ENCODE measurements around the gene ADRA1B.

Gene ADRA1B

DNA sequence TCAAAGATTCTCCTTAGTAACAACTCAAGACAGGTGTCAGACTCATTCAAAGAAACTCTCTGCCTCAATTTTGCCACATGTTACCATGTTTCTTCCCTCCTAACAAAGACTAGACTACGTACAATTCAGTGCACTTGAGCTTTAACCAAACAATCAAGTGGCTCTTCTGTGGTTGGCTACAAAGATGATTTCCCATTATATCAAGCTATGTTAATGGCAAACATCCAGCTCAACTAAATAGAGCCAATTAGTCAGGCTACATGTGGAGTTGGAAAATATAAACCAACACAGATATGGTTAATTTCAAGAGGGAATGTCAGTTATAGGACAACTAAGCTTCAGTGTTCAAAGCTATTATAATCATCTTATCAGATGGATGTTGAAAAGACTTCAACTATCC lies 29.2 kb upstream of the ADRA1B start:
- no peak for DNase-seq (ENCODE audit: extremely low spot score)
- ChIA-PET POLR2A (interaction anchor here (2.0 kb wide), 1 partner anchor 8 kb away, joined by 5 read pairs; no protein-coding TSS in a partner anchor), CTCF (no interaction called here)
- no peak for TF ChIP-seq LEF1 (IDR thresholded peaks at IDR 0.05; ENCODE audit: borderline replicate concordance)
- TF ChIP-seq FOXA1 (IDR thresholded peaks at IDR 0.05), result no peak

DNA sequence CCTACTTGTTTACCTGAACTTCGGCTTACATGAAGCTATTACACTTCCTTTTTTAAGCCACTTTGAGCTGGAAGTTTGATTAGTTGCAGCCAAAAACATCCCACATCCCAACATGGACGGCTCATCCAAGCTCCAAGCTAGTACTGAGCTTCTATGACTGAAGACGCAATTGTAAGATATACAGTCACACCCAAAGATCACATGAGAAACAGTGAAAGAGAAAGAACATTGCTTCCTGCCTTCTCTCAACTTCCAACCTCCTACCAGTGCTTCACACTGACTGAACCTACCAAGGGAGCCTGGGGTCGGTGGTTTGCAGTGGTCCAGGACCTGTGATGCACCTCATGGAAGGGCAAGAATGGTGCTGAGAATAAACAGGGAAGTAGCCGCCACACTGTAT lies 27.4 kb upstream of the ADRA1B start:
- DNase-seq (ENCODE audit: extremely low spot score), result no peak
- ChIA-PET POLR2A (interaction anchor here (2.0 kb wide), 1 partner anchor 10 kb away, joined by 5 read pairs; no protein-coding TSS in a partner anchor), CTCF (interaction anchor here (1.2 kb wide), 1 partner anchor 11 kb away, joined by 3 read pairs; no protein-coding TSS in a partner anchor)
- TF ChIP-seq SP1 (IDR thresholded peaks at IDR 0.05), result no peak
- TF ChIP-seq HDGF (IDR thresholded peaks at IDR 0.05; ENCODE audit: borderline replicate concordance), result no peak
- TF ChIP-seq LEF1 (IDR thresholded peaks at IDR 0.05; ENCODE audit: borderline replicate concordance), result no peak
- TF ChIP-seq, protein P1, sequence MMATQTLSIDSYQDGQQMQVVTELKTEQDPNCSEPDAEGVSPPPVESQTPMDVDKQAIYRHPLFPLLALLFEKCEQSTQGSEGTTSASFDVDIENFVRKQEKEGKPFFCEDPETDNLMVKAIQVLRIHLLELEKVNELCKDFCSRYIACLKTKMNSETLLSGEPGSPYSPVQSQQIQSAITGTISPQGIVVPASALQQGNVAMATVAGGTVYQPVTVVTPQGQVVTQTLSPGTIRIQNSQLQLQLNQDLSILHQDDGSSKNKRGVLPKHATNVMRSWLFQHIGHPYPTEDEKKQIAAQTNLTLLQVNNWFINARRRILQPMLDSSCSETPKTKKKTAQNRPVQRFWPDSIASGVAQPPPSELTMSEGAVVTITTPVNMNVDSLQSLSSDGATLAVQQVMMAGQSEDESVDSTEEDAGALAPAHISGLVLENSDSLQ (IDR thresholded peaks at IDR 0.05), result no peak
- TF ChIP-seq ELF4 (IDR thresholded peaks at IDR 0.05), result no peak
- TF ChIP-seq SUZ12 (IDR thresholded peaks at IDR 0.05), result no peak
- no peak for TF ChIP-seq FOXA1 (IDR thresholded peaks at IDR 0.05)
- TF ChIP-seq L3MBTL2 (conservative IDR thresholded peaks at IDR 0.05), result no peak
- no peak for TF ChIP-seq TARDBP (IDR thresholded peaks at IDR 0.05)
- no peak for TF ChIP-seq NFRKB (IDR thresholded peaks at IDR 0.05)
- TF ChIP-seq FOXK2 (IDR thresholded peaks at IDR 0.05), result no peak
- no peak for TF ChIP-seq ZNF384 (IDR thresholded peaks at IDR 0.05)
- TF ChIP-seq ARNT (IDR thresholded peaks at IDR 0.05), result no peak
- no peak for TF ChIP-seq BHLHE40 (IDR thresholded peaks at IDR 0.05; ENCODE audit: borderline replicate concordance)
- no peak for TF ChIP-seq FOXM1 (IDR thresholded peaks at IDR 0.05; ENCODE audit: borderline replicate concordance)

DNA sequence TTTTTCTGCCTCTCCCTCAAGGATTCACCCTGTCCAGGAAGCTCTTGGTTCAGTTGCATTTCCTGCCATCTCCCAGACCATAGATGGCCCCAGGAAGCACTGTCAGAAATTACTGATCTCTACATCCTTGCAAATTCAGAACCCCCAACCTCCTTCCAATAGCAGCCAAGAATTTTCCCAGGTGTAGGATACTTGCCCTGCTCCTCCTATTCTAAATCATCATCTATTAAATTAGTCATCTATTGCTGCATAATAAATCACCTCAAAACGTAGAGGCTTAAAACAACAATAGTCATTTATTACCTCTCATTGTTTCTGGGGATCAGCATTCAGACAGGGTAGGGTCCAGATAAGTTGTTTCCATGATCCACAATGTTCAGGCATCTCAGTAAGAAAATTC lies 26.1 kb upstream of the ADRA1B start:
- TF ChIP-seq BHLHE40 (IDR thresholded peaks at IDR 0.05; ENCODE audit: borderline replicate concordance) (no peak), L3MBTL2 (conservative IDR thresholded peaks at IDR 0.05) (no peak), SP1 (IDR thresholded peaks at IDR 0.05) (no peak), ELF4 (IDR thresholded peaks at IDR 0.05) (no peak), ZNF384 (IDR thresholded peaks at IDR 0.05) (no peak), FOXK2 (IDR thresholded peaks at IDR 0.05) (no peak), TARDBP (IDR thresholded peaks at IDR 0.05) (no peak), SUZ12 (IDR thresholded peaks at IDR 0.05) (no peak), CTBP1 (IDR thresholded peaks at IDR 0.05; ENCODE audit: borderline replicate concordance) (no peak), LEF1 (IDR thresholded peaks at IDR 0.05; ENCODE audit: borderline replicate concordance) (no peak), ARNT (IDR thresholded peaks at IDR 0.05) (no peak), NFRKB (IDR thresholded peaks at IDR 0.05) (no peak), FOXA1 (IDR thresholded peaks at IDR 0.05) (no peak)
- TF ChIP-seq, protein P1 (IDR thresholded peaks at IDR 0.05), result no peak
- no peak for DNase-seq (ENCODE audit: extremely low spot score)

DNA sequence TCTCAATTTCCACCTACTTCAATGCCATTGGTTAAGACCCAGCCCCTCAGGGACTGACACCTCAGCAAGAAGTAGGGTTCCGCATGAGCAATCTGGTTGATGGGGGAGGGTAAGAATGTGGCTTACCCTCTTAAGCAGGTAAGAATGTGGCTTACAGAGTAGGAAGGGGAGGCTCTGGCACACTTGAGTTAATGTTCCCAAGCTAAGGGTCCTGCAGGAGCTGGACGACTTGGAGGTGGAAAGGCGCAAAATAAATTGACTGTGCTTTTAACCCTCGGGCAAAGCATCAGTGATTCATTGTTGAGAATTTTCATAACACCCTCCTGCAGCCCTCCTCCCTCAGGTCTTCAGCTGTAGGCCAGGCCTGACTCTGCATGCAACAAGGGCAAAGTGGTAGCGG lies 24.9 kb upstream of the ADRA1B start:
- ChIA-PET POLR2A (no interaction called here), CTCF (no interaction called here)
- TF ChIP-seq FOXM1 (IDR thresholded peaks at IDR 0.05; ENCODE audit: borderline replicate concordance) (no peak), ELF4 (IDR thresholded peaks at IDR 0.05) (no peak), SP1 (IDR thresholded peaks at IDR 0.05) (no peak), FOXA1 (IDR thresholded peaks at IDR 0.05) (no peak), CTBP1 (IDR thresholded peaks at IDR 0.05; ENCODE audit: borderline replicate concordance) (no peak), SUZ12 (IDR thresholded peaks at IDR 0.05) (no peak), NFRKB (IDR thresholded peaks at IDR 0.05) (no peak), L3MBTL2 (conservative IDR thresholded peaks at IDR 0.05) (no peak), FOXK2 (IDR thresholded peaks at IDR 0.05) (no peak), ZNF384 (IDR thresholded peaks at IDR 0.05) (no peak), BHLHE40 (IDR thresholded peaks at IDR 0.05; ENCODE audit: borderline replicate concordance) (no peak), HDGF (IDR thresholded peaks at IDR 0.05; ENCODE audit: borderline replicate concordance) (no peak)
- TF ChIP-seq, protein P1 (IDR thresholded peaks at IDR 0.05), result no peak
- no peak for DNase-seq (ENCODE audit: extremely low spot score)

More for the DNA sequence above, 26.1 kb upstream of the ADRA1B start:
- ChIA-PET CTCF (no interaction called here), POLR2A (no interaction called here)

DNA sequence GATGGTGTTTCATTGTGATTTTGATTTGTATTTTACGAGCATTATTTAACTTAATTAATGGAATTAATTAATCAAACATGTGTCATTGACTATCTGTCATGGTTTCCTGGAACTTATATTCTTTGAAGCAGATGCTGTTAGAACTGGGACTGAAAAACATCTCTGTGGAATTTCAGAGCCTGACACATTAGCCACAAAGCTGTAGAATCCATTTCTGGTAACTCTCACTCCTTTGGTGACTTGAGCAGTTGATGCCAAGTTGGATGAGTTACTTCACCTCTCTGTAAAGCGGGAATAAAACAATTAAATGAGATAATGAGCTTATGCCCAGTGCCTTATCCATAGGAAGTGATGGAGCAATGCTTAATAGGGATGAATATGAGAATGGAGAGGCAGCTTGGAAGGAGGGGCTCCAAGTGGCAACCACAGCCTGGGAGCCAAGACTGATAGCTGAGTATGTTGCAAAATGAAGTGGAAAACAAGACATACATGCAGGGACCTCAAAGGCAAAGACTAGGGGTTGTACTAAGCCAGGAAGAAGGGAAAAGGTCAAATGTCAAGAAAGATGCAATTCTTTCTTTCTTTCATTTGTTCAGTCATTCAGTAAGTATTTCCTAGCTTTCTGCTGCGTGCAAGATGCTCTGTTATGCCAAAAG lies 23.1 kb upstream of the ADRA1B start:
- POLR2A ChIA-PET, result no interaction called here
- TF ChIP-seq ZNF384 (IDR thresholded peaks at IDR 0.05), result no peak
- no peak for DNase-seq (ENCODE audit: extremely low spot score)
- CTCF ChIA-PET, result no interaction called here

DNA sequence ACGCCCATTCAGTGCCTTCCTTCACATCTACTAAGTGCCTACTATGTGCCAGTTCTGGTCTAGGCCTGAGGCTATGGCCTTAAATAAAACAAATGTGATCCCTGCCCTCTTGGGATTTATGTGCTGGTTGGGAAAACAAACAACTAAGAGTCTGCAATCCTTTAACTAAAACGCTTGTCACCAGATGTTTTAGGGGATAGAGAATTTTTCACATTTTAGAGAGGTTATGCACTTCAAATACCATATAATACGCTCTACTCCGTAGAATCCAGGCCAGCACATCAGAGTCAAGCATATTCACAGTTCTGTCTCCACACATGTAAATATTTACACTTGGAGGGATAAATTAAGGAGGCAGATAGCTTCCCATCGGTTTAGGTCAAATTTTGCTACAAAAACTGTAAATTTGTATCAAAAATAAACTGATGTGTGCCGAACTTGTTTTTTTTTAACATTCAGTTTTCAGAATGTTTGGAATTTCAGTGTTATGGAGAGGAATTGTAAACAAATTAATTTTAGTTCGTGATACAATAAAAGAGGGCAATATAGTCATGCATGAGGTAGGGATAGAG lies 22.0 kb upstream of the ADRA1B start:
- no peak for DNase-seq (ENCODE audit: extremely low spot score)
- CTCF ChIA-PET, result interaction anchor here (0.6 to 1.4 kb wide), 2 partner anchors 16 to 700 kb away, joined by 3 to 4 read pairs; no protein-coding TSS in a partner anchor
- TF ChIP-seq LEF1 (IDR thresholded peaks at IDR 0.05; ENCODE audit: borderline replicate concordance) (no peak), SP1 (IDR thresholded peaks at IDR 0.05) (no peak), BHLHE40 (IDR thresholded peaks at IDR 0.05; ENCODE audit: borderline replicate concordance) (no peak), NFRKB (IDR thresholded peaks at IDR 0.05) (no peak), TARDBP (IDR thresholded peaks at IDR 0.05) (no peak), FOXM1 (IDR thresholded peaks at IDR 0.05; ENCODE audit: borderline replicate concordance) (no peak), ZNF384 (IDR thresholded peaks at IDR 0.05) (no peak), FOXA1 (IDR thresholded peaks at IDR 0.05) (no peak), ARNT (IDR thresholded peaks at IDR 0.05) (no peak)
- TF ChIP-seq, protein P1 (IDR thresholded peaks at IDR 0.05), result no peak
- POLR2A ChIA-PET, result no interaction called here

All from HEK293T (cell line).